GM13977 (cell line): ENCODE data around the gene EXOC6B.

Experiments used
- DNase-seq: peaks from one replicate; pipeline ENCODE4 v3.0.0; 2012; ENCODE audit warnings: low spot score
- in situ Hi-C: fragments of 300-500 bp; cut with MboI; formaldehyde crosslinking; loops from one replicate; pipeline ENCODE4 v1.12.0; 2022; ENCODE audit warnings: low sequenced_read_pairs, low pct_unique_long_range_greater_than_20kb, mixed read lengths, inconsistent platforms; ENCODE audit not compliant: unreplicated experiment
- TF ChIP-seq, protein P1 (sequence below): IDR thresholded peaks from 2 replicates; pipeline ENCODE4 v1.5.1; 2012; ENCODE audit warnings: mild to moderate bottlenecking, control low read depth; ENCODE audit not compliant: insufficient read depth; ENCODE audit errors: extremely low read depth, missing control alignments

Gene EXOC6B

DNA sequence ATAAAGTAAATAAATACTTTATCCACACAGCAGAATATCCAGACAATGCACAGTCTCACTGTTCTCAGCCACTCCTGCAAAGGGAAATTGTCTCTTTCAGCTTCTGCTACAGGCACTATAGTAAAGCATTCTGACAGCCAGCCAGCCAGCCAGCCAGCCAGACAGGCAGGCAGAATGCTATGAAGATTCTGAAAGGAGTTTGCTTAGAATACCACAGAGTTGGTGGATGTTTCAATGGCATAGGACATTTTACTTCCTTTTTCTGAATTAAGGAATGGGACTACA is 562.1 kb downstream of the EXOC6B start:
- DNase-seq = no peak
- in situ Hi-C loops = no loop called here
- TF ChIP-seq, protein P1, sequence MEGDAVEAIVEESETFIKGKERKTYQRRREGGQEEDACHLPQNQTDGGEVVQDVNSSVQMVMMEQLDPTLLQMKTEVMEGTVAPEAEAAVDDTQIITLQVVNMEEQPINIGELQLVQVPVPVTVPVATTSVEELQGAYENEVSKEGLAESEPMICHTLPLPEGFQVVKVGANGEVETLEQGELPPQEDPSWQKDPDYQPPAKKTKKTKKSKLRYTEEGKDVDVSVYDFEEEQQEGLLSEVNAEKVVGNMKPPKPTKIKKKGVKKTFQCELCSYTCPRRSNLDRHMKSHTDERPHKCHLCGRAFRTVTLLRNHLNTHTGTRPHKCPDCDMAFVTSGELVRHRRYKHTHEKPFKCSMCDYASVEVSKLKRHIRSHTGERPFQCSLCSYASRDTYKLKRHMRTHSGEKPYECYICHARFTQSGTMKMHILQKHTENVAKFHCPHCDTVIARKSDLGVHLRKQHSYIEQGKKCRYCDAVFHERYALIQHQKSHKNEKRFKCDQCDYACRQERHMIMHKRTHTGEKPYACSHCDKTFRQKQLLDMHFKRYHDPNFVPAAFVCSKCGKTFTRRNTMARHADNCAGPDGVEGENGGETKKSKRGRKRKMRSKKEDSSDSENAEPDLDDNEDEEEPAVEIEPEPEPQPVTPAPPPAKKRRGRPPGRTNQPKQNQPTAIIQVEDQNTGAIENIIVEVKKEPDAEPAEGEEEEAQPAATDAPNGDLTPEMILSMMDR = no peak

DNA sequence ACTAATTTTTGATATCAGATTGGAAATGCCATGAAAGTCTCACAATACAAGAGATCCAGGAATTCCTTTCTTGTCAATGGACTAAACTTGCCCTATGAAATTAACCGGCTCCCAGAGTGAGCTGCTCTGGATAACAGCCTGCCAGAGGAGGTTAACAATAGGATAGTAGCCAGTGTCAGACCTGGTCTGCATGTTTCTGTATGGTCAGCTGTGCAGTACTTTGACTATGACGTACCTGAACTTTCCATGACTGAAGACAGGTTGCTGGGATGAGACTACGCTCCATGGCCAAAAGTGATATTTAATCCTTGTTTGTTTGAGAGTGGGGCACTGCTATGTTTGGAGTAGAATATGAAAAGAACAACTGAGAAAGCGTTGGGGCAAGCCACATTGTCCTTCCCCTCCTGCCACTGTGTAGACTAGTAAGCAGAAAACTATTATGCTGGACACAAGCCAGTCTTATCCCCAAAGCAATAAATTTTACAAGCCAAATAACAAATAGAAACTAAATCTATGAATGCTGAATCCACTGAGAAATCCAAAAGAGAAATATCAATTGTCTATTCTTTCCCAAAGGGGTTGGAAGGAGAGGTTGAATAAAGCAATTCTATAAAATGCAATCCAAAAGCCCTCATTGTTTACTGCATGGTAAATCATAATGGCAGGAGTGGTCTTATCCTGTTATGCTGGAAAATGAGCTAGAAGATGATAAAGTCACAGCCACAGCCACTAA is 562.6 kb downstream of the EXOC6B start:
- TF ChIP-seq, protein P1 = no peak
- DNase-seq = no peak
- in situ Hi-C loops = no loop called here

DNA sequence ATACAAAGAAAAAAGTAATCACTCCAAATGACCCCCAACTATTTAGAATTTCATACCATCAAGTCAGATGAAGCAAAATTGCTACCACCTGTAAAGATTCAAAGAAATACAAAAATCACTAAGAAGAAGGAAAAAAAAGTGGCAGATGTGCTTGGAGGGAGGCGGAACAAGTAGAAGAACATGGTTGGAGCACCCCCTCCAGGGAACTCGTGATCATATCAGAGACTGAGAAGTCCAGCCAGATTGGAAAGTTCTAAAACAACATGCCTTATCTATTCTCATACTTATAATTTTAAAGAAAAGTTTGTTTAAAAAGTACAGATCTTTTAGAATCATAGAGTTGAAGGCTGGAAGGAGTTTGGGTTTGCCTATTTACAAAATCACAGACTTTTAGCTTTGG is 564.8 kb downstream of the EXOC6B start:
- in situ Hi-C loops = no loop called here
- TF ChIP-seq, protein P1 = no peak
- DNase-seq = no peak

DNA sequence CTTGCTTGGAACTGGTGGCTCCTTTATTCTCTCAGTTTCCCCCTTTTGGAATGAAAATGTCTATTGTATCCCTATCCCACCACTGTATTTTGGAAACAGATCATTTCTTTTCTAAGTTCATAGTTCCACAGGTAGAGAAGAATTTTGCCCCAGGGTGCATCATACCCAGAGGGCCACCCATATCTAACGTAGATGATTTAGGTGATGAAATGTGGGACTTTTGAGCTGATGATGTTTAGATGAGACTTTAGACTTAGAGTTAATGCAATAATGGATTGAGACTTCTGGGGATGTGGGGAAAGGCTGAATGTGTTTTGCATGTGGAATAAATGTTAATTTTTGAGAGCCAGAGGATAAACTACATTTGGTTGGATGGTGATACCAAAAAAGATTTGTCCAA is 570.3 kb downstream of the EXOC6B start:
- no peak for DNase-seq
- TF ChIP-seq, protein P1 = no peak
- in situ Hi-C loops = no loop called here

DNA sequence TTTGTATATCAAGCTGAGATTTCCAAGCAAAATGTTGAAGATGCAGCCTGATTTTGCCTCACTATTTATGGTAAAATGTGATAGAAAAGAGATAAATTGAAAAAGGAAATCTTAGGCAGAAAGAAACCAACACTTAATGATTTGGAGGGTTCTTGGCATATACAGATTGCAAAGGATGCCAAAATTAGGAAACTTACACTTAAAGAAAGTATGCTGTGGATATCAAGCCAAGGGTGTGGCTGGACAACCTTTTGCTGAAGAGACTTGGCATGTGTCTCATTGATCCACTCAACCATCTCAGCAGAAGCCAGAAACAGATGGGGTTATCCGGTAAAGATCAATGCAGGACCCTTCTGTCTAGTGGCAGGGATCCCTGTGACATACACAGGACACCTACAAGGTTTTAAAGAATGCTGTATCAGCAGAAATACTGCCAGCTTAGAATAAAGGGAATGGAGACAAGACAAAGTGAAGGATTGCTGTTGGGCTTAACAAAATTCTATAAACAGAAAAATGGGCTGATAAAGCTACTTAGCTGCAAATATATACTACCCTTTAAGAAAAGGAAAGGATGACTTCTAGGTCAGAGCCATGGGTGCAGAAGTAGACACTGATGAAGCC is 570.9 kb downstream of the EXOC6B start:
- no peak for DNase-seq
- in situ Hi-C loops = no loop called here
- TF ChIP-seq, protein P1 = no peak

DNA sequence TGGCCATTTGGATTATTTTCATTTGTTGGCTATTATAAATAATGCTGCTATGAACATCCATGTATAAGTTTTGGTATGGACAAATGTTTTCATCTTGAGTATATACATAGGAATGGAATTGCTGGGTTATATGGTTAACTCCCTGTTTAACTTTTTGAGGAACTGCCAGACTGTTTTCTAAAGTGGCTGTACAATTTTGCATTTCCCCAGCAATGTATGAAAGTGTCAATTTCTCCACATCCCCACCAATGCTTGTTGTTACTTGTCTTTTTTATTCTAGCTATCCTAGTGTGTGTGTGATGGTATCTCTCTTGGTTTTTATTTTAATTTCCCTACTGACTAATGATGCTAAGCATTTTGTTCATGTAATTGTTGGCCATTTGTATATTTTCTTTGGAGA is 587.5 kb downstream of the EXOC6B start:
- DNase-seq = no peak
- in situ Hi-C loops = no loop called here
- TF ChIP-seq, protein P1 = no peak
